Astrocyte (in vitro differentiated cells and primary cell): Measurements from ENCODE around the gene SMOC2. TPM values are rescaled to one million over a fixed set of nuclear protein-coding genes. Genes with fewer than 3 reads are reported as not detected.

Source experiments
- DNase-seq: peaks from one replicate; pipeline ENCODE4 v3.0.0-alpha.2; 2010; ENCODE audit warnings: low read depth
- FAIRE-seq: peaks from 2 replicates; lab custom pipeline; 2011; peaks lifted over from hg19 to GRCh38; lab: Jason Lieb, UNC
- H2AFZ ChIP-seq: 2 replicates; pipeline ENCODE4 v1.6.0; 2012; ENCODE audit warnings: low read depth, low read length, inconsistent platforms
- H3K27ac ChIP-seq: 2 replicates; pipeline ENCODE4 v1.5.1; 2011; ENCODE audit warnings: low read depth, low read length, inconsistent platforms
- H3K27me3 ChIP-seq: 2 replicates; pipeline ENCODE4 v1.6.0; 2011; ENCODE audit warnings: low read length, inconsistent platforms; ENCODE audit not compliant: insufficient read depth
- H3K36me3 ChIP-seq: 2 replicates; pipeline ENCODE4 v1.5.1; 2011; ENCODE audit warnings: low read length, inconsistent platforms; ENCODE audit not compliant: insufficient read depth
- H3K4me1 ChIP-seq: 2 replicates; pipeline ENCODE4 v1.5.1; 2011; ENCODE audit warnings: low read length, inconsistent platforms; ENCODE audit not compliant: insufficient read depth
- H3K4me2 ChIP-seq: 2 replicates; pipeline ENCODE4 v1.6.0; 2012; ENCODE audit warnings: low read length, inconsistent platforms
- H3K4me3 ChIP-seq: 2 replicates; pipeline ENCODE4 v1.5.1; 2011; ENCODE audit warnings: low read depth, mild to moderate bottlenecking, low read length, inconsistent platforms; ENCODE audit not compliant: insufficient read depth
- H3K79me2 ChIP-seq: 2 replicates; pipeline ENCODE4 v1.6.0; 2012; ENCODE audit warnings: mild to moderate bottlenecking, low read length, inconsistent platforms; ENCODE audit not compliant: insufficient read depth
- H3K9ac ChIP-seq: 2 replicates; pipeline ENCODE4 v1.6.0; 2012; ENCODE audit warnings: mild to moderate bottlenecking, low read length, inconsistent platforms
- H3K9me3 ChIP-seq: 2 replicates; pipeline ENCODE4 v1.5.1; 2012; ENCODE audit warnings: low read depth, mild to moderate bottlenecking, low read length, inconsistent platforms; ENCODE audit not compliant: insufficient read depth
- H4K20me1 ChIP-seq: 2 replicates; pipeline ENCODE4 v1.6.0; 2012; ENCODE audit warnings: low read length, inconsistent platforms; ENCODE audit not compliant: insufficient read depth
- H3K27ac Mint-ChIP-seq: one replicate; pipeline ENCODE4 v1.8.0; 2021; ENCODE audit warnings: mild to moderate bottlenecking, mixed read lengths; ENCODE audit not compliant: unreplicated experiment
- H3K27me3 Mint-ChIP-seq: one replicate; pipeline ENCODE4 v1.8.0; 2021; ENCODE audit warnings: low read depth, mixed read lengths; ENCODE audit not compliant: unreplicated experiment
- H3K36me3 Mint-ChIP-seq: one replicate; pipeline ENCODE4 v1.8.0; 2021; ENCODE audit warnings: low read depth, mixed read lengths; ENCODE audit not compliant: unreplicated experiment
- H3K4me1 Mint-ChIP-seq: one replicate; pipeline ENCODE4 v1.8.0; 2021; ENCODE audit warnings: low read depth, mixed read lengths; ENCODE audit not compliant: unreplicated experiment
- H3K4me3 Mint-ChIP-seq: one replicate; pipeline ENCODE4 v1.8.0; 2021; ENCODE audit warnings: mild to moderate bottlenecking, moderate library complexity, mixed read lengths; ENCODE audit not compliant: unreplicated experiment
- H3K9me3 Mint-ChIP-seq: one replicate; pipeline ENCODE4 v1.8.0; 2021; ENCODE audit warnings: mild to moderate bottlenecking, mixed read lengths; ENCODE audit not compliant: unreplicated experiment
- EZH2 ChIP-seq: IDR thresholded peaks from 2 replicates; pipeline ENCODE4 v1.6.1; 2012; ENCODE audit warnings: mild to moderate bottlenecking, low read length, inconsistent platforms; ENCODE audit not compliant: insufficient read depth
- total RNA-seq: library from RNA; stranded (reverse); gene quantifications from 2 replicates; pipeline ENCODE4 v1.2.1, GENCODE V29; 2021
- TF ChIP-seq, protein P1 (sequence below): IDR thresholded peaks from 2 replicates; pipeline ENCODE4 v1.5.1; 2011; ENCODE audit warnings: low read depth, mild to moderate bottlenecking, inconsistent platforms, low read length, moderate library complexity; ENCODE audit not compliant: insufficient read depth

Gene SMOC2
- total RNA-seq, 1 donor from 2014 or later: 0.93 TPM

DNA sequence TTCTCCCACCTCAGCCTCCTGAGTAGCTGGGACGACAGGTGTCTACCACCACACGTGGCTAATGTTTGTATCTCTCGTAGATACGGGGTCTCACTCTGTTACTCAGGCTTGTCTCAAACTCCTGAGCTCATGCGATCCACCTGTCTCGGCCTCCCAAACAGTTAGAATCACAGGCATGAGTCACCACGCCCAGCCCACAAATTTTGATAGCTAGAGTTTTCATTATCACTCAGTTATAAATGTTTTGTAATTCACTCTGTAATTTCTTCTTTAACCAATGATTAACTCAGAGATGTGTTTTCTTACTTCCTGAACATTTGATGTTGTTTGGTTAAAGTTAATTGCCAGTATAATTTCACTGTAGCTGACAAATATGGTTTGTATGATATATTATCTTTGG, 249.3 kb downstream of the SMOC2 start:
- Histone ChIP-seq H2AFZ (no peak overlapping the region), H3K9ac (no peak overlapping the region), H3K4me2 (no peak overlapping the region), H3K79me2 (no peaks in the 10 kb centered on the region), H3K27ac (no peak overlapping the region), H3K36me3 (no peaks in the 10 kb centered on the region), H3K9me3 (peaks cover 2% of the 10 kb centered on the region), H4K20me1 (no peaks in the 10 kb centered on the region), H3K4me3 (no peak overlapping the region), H3K27me3 (no peaks in the 10 kb centered on the region), H3K4me1 (no peaks in the 10 kb centered on the region)
- FAIRE-seq: no peak
- Mint-ChIP-seq H3K4me1 (no peaks in the 10 kb centered on the region), H3K9me3 (peaks cover 2% of the 10 kb centered on the region), H3K36me3 (no peaks in the 10 kb centered on the region), H3K4me3 (no peak overlapping the region), H3K27me3 (peaks cover 13% of the 10 kb centered on the region), H3K27ac (no peak overlapping the region)
- TF ChIP-seq EZH2: no peak
- TF ChIP-seq, protein P1, sequence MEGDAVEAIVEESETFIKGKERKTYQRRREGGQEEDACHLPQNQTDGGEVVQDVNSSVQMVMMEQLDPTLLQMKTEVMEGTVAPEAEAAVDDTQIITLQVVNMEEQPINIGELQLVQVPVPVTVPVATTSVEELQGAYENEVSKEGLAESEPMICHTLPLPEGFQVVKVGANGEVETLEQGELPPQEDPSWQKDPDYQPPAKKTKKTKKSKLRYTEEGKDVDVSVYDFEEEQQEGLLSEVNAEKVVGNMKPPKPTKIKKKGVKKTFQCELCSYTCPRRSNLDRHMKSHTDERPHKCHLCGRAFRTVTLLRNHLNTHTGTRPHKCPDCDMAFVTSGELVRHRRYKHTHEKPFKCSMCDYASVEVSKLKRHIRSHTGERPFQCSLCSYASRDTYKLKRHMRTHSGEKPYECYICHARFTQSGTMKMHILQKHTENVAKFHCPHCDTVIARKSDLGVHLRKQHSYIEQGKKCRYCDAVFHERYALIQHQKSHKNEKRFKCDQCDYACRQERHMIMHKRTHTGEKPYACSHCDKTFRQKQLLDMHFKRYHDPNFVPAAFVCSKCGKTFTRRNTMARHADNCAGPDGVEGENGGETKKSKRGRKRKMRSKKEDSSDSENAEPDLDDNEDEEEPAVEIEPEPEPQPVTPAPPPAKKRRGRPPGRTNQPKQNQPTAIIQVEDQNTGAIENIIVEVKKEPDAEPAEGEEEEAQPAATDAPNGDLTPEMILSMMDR: no peak
- no peak for DNase-seq

DNA sequence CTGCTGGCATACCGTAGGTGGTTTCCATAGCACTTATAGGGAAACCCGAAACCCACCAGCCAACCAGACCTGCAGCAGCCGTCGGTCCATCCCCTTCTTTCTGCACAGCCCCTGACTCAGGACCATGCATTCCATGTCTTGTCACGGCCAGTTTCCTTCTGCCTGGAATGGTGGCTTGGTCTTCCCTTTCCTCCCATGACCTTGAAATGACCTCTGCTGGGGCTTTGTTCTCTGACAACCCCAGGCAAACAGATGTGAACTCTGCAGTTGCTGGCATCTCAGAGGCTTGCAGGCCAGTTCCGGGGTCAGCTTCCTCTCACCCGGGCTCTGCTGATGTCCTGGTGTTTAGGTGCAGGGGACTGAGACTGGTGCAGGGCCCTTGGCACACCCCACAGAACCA, 250.8 kb downstream of the SMOC2 start:
- H3K36me3 Mint-ChIP-seq: no peaks in the 10 kb centered on the region

More for the DNA sequence above, 250.8 kb downstream of the SMOC2 start:
- no peaks in the 10 kb centered on the region for H3K27me3 ChIP-seq
- H3K4me3 Mint-ChIP-seq: no peak overlapping the region
- no peak overlapping the region for H3K9ac ChIP-seq
- no peak overlapping the region for H3K4me2 ChIP-seq
- no peak overlapping the region for H2AFZ ChIP-seq
- no peaks in the 10 kb centered on the region for H4K20me1 ChIP-seq
- H3K4me3 ChIP-seq: no peak overlapping the region
- DNase-seq (no peak), FAIRE-seq (no peak)
- TF ChIP-seq EZH2: no peak
- TF ChIP-seq, protein P1: no peak
- H3K27ac ChIP-seq: no peak overlapping the region
- no peaks in the 10 kb centered on the region for H3K4me1 ChIP-seq
- no peaks in the 10 kb centered on the region for H3K4me1 Mint-ChIP-seq
- no peaks in the 10 kb centered on the region for H3K79me2 ChIP-seq
- no peaks in the 10 kb centered on the region for H3K36me3 ChIP-seq
- H3K9me3 ChIP-seq: peaks cover 2% of the 10 kb centered on the region
- H3K27ac Mint-ChIP-seq: no peak overlapping the region
- peaks cover 2% of the 10 kb centered on the region for H3K9me3 Mint-ChIP-seq
- peaks cover 6% of the 10 kb centered on the region for H3K27me3 Mint-ChIP-seq
